ENCODE data around the gene NANOS1.
"Not testable (repeated sequence)": the region's sequence is repeated elsewhere in the genome, so short reads cannot be mapped to it uniquely, and the experiment has no call there.

NANOS1 gene

DNA sequence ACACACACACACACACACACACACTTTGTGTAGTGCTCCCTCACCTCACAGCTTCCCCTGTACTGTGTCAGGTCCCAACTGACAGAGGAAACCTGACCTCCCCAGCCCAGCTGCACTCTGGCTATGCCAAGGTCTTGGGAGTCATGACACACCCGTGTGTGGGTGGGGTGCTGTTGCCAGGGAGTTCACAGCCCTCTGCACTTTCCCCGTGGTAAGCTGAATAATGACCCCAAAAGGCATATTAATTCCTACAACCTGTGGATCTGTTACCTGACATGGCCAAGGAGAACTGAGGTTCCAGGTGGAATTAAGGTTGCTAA is 8.9 kb upstream of the NANOS1 start:
- DNase-seq: no peak

DNA sequence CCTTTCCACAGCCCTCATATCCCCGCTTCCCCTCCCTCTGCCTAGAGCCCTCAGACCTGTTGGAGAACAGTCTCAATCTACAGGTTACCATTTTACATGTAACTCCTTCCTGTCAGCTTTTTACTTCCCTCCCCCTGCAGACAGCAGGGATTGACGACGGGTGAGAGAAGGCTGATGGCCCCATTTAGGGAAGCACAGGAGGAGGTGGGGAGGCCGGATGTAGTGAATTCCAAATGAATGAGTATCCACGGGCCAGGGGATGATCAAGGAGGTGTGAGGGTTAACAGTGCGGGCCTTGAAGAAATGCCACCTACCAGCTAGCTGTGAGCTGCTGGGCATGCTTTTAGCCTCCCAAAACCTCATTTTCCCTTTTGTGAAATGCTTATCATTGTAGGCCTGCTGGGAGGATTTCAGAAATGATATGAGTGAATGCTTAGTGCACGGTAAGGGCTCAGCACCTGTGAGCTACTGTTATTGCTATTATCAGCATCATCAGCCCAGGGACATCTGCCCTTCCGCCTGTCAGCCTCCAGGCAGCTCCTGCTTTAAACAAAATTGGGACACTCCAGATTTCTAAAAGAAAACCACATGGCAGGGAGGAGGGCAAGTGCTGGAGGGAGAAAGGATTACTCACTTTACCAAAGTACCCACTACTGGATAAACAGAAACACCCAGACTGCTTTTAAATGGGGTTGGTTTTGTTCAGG is 6.5 kb upstream of the NANOS1 start:
- peak; percentile 52 for DNase-seq

DNA sequence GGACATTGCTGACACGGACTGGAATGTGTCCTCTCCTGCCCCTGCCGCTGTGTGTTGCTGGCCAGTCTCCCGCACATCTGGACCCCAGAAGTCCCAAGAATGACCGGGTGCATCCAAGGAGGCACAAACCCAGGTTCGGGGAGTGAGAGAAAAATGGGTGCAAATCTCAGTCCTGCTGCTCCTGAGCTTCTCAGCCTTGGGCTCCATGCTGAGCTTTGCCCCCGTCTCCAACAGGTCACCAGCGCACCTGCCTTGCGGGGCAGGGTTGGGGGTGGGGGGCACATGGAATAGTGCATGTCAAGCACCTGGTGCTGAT is 6.0 kb upstream of the NANOS1 start:
- DNase-seq: peak; percentile 65

- DNase-seq: no peak
These were observed 4.6 kb upstream of the NANOS1 start for GRCh38 chr10:119024882-119025281.

DNA sequence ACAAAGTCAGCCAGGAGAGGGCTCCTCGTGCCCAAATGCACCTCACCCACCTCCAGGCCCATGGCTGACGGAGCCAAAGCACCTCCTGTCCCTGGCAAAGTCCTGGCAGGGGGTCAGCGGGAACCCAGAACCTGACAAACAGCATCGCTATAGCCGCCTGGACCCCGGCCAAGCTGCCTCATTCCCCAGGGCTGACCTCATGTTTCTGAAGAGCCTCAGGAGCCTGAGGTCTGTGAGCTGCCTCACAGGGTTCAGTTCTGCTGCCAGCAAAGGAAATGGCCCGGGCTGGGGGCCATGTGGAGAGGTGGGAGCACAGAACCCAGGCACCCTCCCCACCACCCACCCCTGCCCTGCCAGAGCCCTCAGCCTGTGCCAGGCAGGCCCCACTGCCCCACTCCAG is 4.2 kb upstream of the NANOS1 start:
- peak; percentile 25 for DNase-seq

DNA sequence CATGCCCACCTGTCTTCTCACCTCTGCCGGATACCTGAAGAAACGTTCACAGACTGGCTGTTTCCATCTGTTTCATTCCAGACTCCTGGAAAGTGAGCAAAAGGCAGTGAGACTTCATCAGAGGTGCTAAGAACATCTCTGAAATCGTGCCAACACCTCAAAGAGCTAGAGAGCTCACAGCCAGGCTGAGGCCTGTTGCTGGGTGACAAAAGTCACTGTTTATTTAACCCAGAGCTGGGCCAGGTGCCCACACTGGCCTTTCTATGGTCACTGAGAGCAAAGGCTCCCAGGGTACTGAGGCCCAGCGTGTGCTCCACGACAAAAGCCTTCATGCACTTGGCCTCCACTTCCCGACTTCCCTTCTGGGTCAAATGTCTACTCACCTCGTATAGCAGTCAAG is 3.7 kb upstream of the NANOS1 start:
- peak; percentile 12 for DNase-seq

- DNase-seq: no peak
These were observed 3.0 kb upstream of the NANOS1 start for GRCh38 chr10:119026301-119027110.

DNA sequence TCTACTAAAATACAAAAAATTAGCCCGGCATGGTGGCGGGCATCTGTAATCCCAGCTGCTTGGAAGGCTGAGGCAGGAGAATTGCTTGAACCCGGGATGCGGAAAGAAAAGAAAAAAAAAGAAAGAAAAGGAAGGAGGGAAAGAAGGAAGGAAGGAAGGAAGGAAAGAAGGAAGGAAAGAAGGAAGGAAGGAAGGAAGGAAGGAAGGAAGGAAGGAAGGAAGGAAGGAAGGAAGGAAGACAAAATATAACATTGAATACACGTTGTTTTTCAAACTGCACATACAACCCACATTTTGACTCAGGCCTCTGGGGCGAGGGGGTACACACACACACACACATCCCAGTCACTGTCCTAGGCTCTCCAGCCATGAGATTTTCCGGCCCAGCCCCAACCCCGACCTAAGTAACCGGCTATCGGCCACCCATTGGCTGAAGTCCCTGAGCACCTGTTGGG is 1.0 kb upstream of the NANOS1 start:
- DNase-seq: not testable (repeated sequence)

GRCh38 chr10:119028900-119029612 is 458 bp upstream of the NANOS1 start:
- DNase-seq: peak; percentile 94

DNA sequence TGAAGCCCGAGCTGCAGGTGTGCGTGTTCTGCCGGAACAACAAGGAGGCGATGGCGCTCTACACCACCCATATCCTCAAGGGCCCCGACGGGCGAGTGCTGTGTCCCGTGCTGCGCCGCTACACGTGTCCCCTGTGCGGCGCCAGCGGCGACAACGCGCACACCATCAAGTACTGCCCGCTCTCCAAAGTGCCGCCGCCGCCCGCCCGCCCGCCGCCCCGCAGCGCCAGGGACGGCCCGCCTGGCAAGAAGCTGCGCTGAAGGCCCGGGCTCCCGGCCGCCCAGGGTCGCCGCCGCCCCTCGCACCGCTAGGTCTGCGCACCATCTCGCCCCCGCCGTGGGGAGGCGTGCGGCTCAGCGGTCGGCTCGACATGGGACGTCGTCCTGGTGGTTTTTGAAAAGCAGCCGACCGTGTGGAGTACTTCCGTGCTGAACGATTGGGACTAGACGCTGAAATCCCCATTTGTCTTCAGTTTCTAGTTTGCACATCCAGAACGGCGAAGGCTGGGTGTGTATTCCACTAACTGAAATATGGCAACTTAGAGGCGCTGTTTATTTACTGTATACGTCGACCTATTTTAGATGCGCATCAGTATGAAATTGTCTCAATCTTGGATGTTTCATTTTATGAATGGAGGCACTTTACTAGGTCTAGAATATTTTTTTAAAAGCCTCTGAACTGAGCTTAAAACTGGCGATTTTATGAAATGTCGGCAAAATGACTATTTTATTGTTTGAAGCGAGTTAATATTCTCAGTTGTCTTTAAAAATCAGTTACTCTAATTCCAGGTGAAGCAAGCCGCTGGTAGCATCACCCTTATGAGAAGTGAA is 1.1 kb downstream of the NANOS1 start:
- DNase-seq: peak; percentile 62

DNA sequence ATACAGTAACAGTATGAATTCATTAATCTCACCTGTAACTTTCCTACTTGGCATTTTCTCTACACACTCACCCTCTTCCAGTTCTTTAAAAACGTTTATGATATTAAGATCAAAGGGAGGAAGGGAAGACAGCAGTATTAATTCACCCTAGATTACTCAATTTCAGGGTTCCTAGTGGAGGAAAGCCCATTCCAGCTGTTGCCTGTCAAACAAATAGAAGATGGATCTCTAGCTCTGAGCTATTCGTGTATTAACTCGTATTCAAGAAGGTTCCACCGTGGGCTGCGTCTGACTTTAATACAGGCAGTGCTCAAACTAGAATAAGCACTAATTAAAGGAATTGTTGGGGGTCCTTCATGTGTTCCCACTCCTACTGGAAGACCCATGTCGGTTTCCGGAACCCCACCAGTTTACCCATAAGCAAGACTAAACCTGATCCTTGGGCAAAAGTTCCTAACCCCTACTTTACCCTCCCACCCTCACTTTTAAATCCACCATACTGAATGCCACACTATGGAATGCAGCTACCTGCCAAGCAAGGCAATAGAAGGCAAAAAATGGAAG is 2.1 kb downstream of the NANOS1 start:
- DNase-seq: no peak

- no peak for DNase-seq
These were observed 9.6 kb downstream of the NANOS1 start for GRCh38 chr10:119039161-119039560.

- DNase-seq: no peak
These were observed 11.8 kb downstream of the NANOS1 start for GRCh38 chr10:119041326-119041725.

- DNase-seq: no peak
These were observed 12.7 kb downstream of the NANOS1 start for GRCh38 chr10:119042169-119042568.

GRCh38 chr10:119045561-119045960 is 16.0 kb downstream of the NANOS1 start:
- DNase-seq: no peak

DNA sequence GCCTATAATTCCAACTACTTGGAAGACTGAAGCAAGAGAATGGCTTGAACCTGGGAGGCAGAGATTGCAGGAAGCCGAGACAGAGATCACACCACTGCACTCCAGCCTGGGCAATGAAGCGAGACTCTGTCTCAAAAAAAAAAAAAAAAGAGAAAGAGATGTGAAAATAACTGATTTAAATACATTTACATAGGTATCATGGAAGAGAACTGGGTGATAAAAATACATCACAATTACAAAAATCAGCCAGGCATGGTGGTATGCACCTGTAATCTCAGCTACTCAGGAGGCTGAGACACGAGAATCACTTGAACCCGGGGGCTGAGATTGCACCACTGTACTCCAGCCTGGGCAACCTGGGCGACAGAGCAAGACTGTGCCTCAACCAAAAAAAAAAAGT is 19.8 kb downstream of the NANOS1 start:
- no peak for DNase-seq

- DNase-seq: no peak
These were observed 20.3 kb downstream of the NANOS1 start for GRCh38 chr10:119049777-119050176.

GRCh38 chr10:119051775-119052174 is 22.3 kb downstream of the NANOS1 start:
- DNase-seq: no peak

DNA sequence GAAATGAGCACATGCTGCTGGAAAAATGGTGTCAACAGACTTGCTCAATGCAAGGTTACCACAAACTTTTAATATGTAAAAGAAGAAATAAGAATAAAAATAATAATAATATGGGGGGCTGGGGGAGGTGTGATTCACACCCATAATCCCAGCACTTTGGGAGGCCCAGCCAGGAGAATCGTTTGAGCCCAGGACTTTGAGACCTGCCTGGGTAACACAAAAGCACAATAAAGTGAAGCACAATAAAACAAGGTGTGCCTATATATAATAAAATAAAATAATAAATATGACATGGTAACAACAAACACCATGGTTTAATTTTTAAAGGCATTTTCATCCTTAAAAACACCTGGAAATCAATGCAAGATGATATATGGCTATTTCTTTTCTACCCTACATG is 26.0 kb downstream of the NANOS1 start:
- no peak for DNase-seq

- no peak for DNase-seq
These were observed 28.5 kb downstream of the NANOS1 start for GRCh38 chr10:119058010-119058409.

- DNase-seq: no peak
These were observed 30.0 kb downstream of the NANOS1 start for GRCh38 chr10:119059557-119059956.

GRCh38 chr10:119060107-119060506 is 30.6 kb downstream of the NANOS1 start:
- no peak for DNase-seq

DNA sequence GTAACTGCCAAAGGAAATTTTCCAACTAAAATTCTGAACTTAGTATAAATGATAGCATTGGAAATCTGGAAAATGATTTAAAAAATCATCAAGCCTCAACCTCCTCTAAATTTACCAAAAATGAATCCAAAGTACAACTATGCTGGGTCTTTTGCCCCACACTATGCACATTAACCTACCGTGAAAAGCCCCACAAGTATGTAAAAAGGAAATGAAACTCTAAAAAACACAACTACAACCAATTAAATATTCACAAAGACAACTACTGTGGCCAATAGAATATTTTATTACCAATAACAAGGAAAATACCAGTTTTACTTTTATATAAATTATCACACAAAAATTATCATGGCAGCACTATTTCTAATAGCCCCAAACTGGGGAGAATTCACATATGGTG is 31.8 kb downstream of the NANOS1 start:
- DNase-seq: no peak
